Keratinocyte (primary cell): ENCODE results near the gene ANHX. TPM values are rescaled to one million over a fixed set of nuclear protein-coding genes. Genes with fewer than 3 reads are reported as not detected.

Experiments used
- DNase-seq: peaks from one replicate; pipeline ENCODE4 v3.0.0-alpha.2; 2011; ENCODE audit warnings: low read depth, missing footprints, low spot score
- FAIRE-seq: peaks from 2 replicates; lab custom pipeline; 2011; peaks lifted over from hg19 to GRCh38; lab: Jason Lieb, UNC
- H2AFZ ChIP-seq: 2 replicates; pipeline ENCODE4 v1.6.0; 2012; ENCODE audit warnings: low read length, control low read depth, inconsistent platforms; ENCODE audit not compliant: control insufficient read depth
- H3K27ac ChIP-seq: 2 replicates; pipeline ENCODE4 v1.5.1; 2011; ENCODE audit warnings: low read length; ENCODE audit not compliant: control insufficient read depth, insufficient read depth
- H3K27me3 ChIP-seq: 3 replicates; pipeline ENCODE4 v1.6.0; 2011; ENCODE audit warnings: low read length; ENCODE audit not compliant: control insufficient read depth, insufficient read depth; ENCODE audit errors: extremely low read depth
- H3K36me3 ChIP-seq, 2 experiments: 2 replicates in 1 of 2; 3 replicates in 1 of 2; pipeline ENCODE4 v1.5.1; 2011; ENCODE audit warnings: low read length in 2 of 2, mild to moderate bottlenecking in 1 of 2; ENCODE audit not compliant: control insufficient read depth in 2 of 2, insufficient read depth in 2 of 2; ENCODE audit errors: extremely low read depth in 1 of 2
- H3K4me1 ChIP-seq: 3 replicates; pipeline ENCODE4 v1.5.1; 2011; ENCODE audit warnings: low read length; ENCODE audit not compliant: control insufficient read depth, insufficient read depth; ENCODE audit errors: extremely low read depth
- H3K4me2 ChIP-seq: 3 replicates; pipeline ENCODE4 v1.6.0; 2011; ENCODE audit warnings: low read depth, low read length; ENCODE audit not compliant: control insufficient read depth, insufficient read depth; ENCODE audit errors: extremely low read depth
- H3K4me3 ChIP-seq, 3 experiments: fragments of 200-600 bp in 1 of 3; sonication (generic) in 1 of 3; 2 replicates in 2 of 3; 3 replicates in 1 of 3; pipeline ENCODE4 v1.5.1; 2011 to 2016; ENCODE audit warnings: low read length in 3 of 3, mild to moderate bottlenecking in 3 of 3, control low read depth in 2 of 3, inconsistent platforms in 1 of 3, low read depth in 1 of 3, mixed read lengths in 1 of 3, mixed run types in 1 of 3, moderate library complexity in 1 of 3; ENCODE audit not compliant: control insufficient read depth in 2 of 3, insufficient read depth in 2 of 3; ENCODE audit errors: extremely low read depth in 1 of 3
- H3K79me2 ChIP-seq: 2 replicates; pipeline ENCODE4 v1.6.0; 2012; ENCODE audit warnings: low read length; ENCODE audit not compliant: control insufficient read depth, insufficient read depth
- H3K9ac ChIP-seq: 3 replicates; pipeline ENCODE4 v1.6.0; 2011; ENCODE audit warnings: low read length; ENCODE audit not compliant: control insufficient read depth, insufficient read depth; ENCODE audit errors: extremely low read depth
- H3K9me1 ChIP-seq: 3 replicates; pipeline ENCODE4 v1.6.0; 2011; ENCODE audit warnings: low read length; ENCODE audit not compliant: control insufficient read depth, insufficient read depth; ENCODE audit errors: extremely low read depth
- H3K9me3 ChIP-seq: 2 replicates; pipeline ENCODE4 v1.5.1; 2012; ENCODE audit warnings: low read depth, low read length; ENCODE audit not compliant: control insufficient read depth
- H4K20me1 ChIP-seq: 3 replicates; pipeline ENCODE4 v1.6.0; 2011; ENCODE audit warnings: low read length; ENCODE audit not compliant: control insufficient read depth, insufficient read depth; ENCODE audit errors: extremely low read depth
- CTCF ChIP-seq, 3 experiments: IDR thresholded peaks in 1 of 3; conservative IDR thresholded peaks in 1 of 3; optimal IDR thresholded peaks in 1 of 3; 2 replicates in 2 of 3; 3 replicates in 1 of 3; pipeline versions ENCODE3 to v1.5.1; 2011; ENCODE audit warnings: low read length in 3 of 3, mild to moderate bottlenecking in 3 of 3, moderate library complexity in 2 of 3, control low read depth in 1 of 3, inconsistent platforms in 1 of 3; ENCODE audit not compliant: insufficient read depth in 2 of 3; ENCODE audit errors: extremely low read depth in 1 of 3
- EZH2 ChIP-seq: IDR thresholded peaks from one replicate; pipeline ENCODE4 v1.6.1; 2012; ENCODE audit warnings: inconsistent platforms, mild to moderate bottlenecking, low read length, moderate library complexity
- dilution Hi-C: fragments of 300-500 bp; cut with MboI; formaldehyde crosslinking; loops from one replicate; pipeline ENCODE4 v1.7.0; 2020; ENCODE audit warnings: low sequenced_read_pairs; ENCODE audit not compliant: extremely low pct_ligation_motif_present
- polyA plus RNA-seq, 5 experiments: library from polyadenylated mRNA; depleted of rRNA in 3 of 5; stranded (reverse) in 3 of 5; stranded (forward) in 1 of 5; unstranded in 1 of 5; fragments of >200 nt; gene quantifications; 1 replicate in 1 of 5; 2 replicates in 3 of 5; 3 replicates in 1 of 5; pipeline versions ENCODE4 v1.2.1 to v1.2.3, GENCODE V29; 2011 to 2012; ENCODE audit warnings: missing spikeins in 2 of 5, low read depth in 1 of 5, low replicate concordance in 1 of 5

Gene ANHX
- polyA plus RNA-seq, 1 donor (not counting 4 experiments of a cell fraction or from before 2014, with no cell fraction given) = not detected

GRCh38 chr12:133234971-133235370 lies 706 bp downstream of the ANHX start:
- Histone ChIP-seq H2AFZ (no peak overlapping the region), H3K27me3 (no peaks in the 10 kb centered on the region), H3K9me3 (peaks cover 19% of the 10 kb centered on the region), H3K4me1 (no peaks in the 10 kb centered on the region), H3K9ac (no peak overlapping the region), H3K9me1 (no peaks in the 10 kb centered on the region), H3K27ac (no peak overlapping the region), H3K79me2 (no peaks in the 10 kb centered on the region), H3K4me2 (no peak overlapping the region), H3K36me3 (no peaks in the 10 kb centered on the region), H4K20me1 (no peaks in the 10 kb centered on the region), H3K4me3 (no peak overlapping the region)
- DNase-seq (no peak), FAIRE-seq (no peak)
- TF ChIP-seq EZH2 (no peak), CTCF (optimal IDR thresholded peaks at IDR 0.05 in 1 of 3, IDR thresholded peaks at IDR 0.05 in 1 of 3, conservative IDR thresholded peaks at IDR 0.05 in 1 of 3; ENCODE audit: extremely low read depth in 1 of 3, insufficient read depth in 2 of 3, low read length in 3 of 3) (no peak)
- dilution Hi-C loops = no loop called here

DNA sequence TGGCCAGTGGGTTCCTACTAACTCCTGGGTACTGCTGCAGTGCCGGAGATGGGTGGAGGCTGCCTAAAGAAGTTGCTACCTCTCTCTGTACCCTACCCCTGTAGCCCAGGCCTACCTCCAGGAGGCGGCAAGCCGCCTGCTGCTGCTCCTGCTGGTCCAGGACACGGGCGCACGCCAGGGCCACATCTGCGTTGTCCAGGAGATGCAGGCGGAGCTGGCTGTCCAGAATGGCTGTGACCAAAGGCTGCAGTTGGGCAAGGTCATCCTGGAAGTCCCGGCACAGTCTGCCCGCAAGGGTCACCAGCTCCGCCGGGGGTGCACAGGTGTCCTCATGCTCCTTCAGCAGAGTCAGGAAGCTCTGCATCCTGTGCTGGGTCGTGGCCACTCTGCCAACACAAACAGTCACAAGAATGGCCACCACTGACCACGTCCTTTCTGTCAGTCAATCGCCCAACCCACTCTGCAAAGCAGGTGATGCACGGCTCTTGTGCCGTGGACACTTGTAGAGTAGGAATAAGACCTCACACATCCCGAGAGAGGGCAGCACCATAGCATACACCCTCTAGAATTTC lies 1.6 kb downstream of the ANHX start:
- peaks cover 16% of the 10 kb centered on the region for H3K9me3 ChIP-seq

More for the DNA sequence above, 1.6 kb downstream of the ANHX start:
- H3K9me1 ChIP-seq = no peaks in the 10 kb centered on the region
- H3K4me2 ChIP-seq = no peak overlapping the region
- dilution Hi-C loops = no loop called here
- no peak overlapping the region for H3K4me3 ChIP-seq
- H3K4me1 ChIP-seq = no peaks in the 10 kb centered on the region
- FAIRE-seq = no peak
- DNase-seq = no peak
- TF ChIP-seq CTCF (optimal IDR thresholded peaks at IDR 0.05 in 1 of 3, IDR thresholded peaks at IDR 0.05 in 1 of 3, conservative IDR thresholded peaks at IDR 0.05 in 1 of 3; ENCODE audit: extremely low read depth in 1 of 3, insufficient read depth in 2 of 3, low read length in 3 of 3) (no peak), EZH2 (no peak)
- no peak overlapping the region for H2AFZ ChIP-seq
- H3K79me2 ChIP-seq = no peaks in the 10 kb centered on the region
- no peak overlapping the region for H3K27ac ChIP-seq
- H4K20me1 ChIP-seq = no peaks in the 10 kb centered on the region
- no peaks in the 10 kb centered on the region for H3K27me3 ChIP-seq
- no peaks in the 10 kb centered on the region for H3K36me3 ChIP-seq
- H3K9ac ChIP-seq = no peak overlapping the region
